ENCODE measurements around the gene GNPNAT1.

DNA sequence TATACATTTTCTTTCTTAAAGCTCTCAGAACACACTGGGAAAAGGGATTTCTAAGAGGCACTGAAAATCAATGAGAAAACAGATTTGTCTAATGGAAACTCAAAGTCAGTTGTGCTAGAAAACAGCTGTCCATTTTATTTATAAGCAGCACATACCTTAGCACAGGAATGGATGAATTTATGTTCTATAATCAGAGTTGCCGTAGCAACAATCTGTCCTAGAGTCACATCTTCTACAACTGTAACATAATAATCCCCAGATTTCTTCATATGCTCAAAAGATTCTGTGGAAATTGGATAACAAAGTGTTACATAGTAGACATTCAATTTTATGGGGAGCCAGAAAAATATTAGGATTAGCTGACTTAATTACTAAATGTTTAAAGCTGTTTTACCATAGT, 9.8 kb downstream of the GNPNAT1 start:
- TF ChIP-seq, protein P1, sequence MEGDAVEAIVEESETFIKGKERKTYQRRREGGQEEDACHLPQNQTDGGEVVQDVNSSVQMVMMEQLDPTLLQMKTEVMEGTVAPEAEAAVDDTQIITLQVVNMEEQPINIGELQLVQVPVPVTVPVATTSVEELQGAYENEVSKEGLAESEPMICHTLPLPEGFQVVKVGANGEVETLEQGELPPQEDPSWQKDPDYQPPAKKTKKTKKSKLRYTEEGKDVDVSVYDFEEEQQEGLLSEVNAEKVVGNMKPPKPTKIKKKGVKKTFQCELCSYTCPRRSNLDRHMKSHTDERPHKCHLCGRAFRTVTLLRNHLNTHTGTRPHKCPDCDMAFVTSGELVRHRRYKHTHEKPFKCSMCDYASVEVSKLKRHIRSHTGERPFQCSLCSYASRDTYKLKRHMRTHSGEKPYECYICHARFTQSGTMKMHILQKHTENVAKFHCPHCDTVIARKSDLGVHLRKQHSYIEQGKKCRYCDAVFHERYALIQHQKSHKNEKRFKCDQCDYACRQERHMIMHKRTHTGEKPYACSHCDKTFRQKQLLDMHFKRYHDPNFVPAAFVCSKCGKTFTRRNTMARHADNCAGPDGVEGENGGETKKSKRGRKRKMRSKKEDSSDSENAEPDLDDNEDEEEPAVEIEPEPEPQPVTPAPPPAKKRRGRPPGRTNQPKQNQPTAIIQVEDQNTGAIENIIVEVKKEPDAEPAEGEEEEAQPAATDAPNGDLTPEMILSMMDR (IDR thresholded peaks at IDR 0.05; ENCODE audit: extremely low read depth in 1 of 2, insufficient read depth in 1 of 2, low read depth in 1 of 2, low read length in 2 of 2), result no peak
- TF ChIP-seq FOS (IDR thresholded peaks at IDR 0.05; ENCODE audit: borderline replicate concordance, insufficient read depth, low read length) (no peak), POLR2A (IDR thresholded peaks at IDR 0.05; ENCODE audit: low read depth, low read length) (no peak), EZH2 (IDR thresholded peaks at IDR 0.05; ENCODE audit: borderline replicate concordance, low read depth, low read length, severe bottlenecking) (no peak)
- TF ChIP-seq, protein P2, sequence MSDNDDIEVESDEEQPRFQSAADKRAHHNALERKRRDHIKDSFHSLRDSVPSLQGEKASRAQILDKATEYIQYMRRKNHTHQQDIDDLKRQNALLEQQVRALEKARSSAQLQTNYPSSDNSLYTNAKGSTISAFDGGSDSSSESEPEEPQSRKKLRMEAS (IDR thresholded peaks at IDR 0.05; ENCODE audit: insufficient read depth, insufficient read length), result no peak
